Stimulated activated naive CD4-positive, alpha-beta T cell (primary cell): ENCODE measurements around the gene MAMLD1.

Experiments used
- DNase-seq, 6 experiments: peaks; one replicate each; lab custom pipeline; 2025; lab: John Stamatoyannopoulos, UW

Gene MAMLD1

GRCh38 chrX:150408007-150408406, 44.9 kb downstream of the MAMLD1 start:
- DNase-seq: no peak

DNA sequence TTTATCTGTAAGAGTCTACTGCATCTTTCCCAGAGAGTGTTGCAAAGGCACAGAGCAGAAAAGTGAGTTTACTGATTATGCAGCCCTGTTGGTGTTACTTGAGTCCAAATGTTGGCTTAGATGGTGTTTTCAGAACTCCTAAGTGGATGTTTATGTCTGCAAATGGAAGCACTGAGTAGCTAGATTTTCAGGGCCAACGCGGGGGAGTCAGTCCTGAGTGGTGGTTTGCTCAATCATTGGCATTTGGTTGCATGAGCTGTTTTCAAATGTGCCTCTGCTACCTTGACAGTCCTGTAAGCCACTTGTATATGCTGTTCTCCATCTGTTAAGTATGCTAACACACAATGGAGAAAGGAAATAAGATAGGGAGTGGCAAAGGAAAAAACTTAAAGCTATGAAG, 45.4 kb downstream of the MAMLD1 start:
- DNase-seq: no peak

DNA sequence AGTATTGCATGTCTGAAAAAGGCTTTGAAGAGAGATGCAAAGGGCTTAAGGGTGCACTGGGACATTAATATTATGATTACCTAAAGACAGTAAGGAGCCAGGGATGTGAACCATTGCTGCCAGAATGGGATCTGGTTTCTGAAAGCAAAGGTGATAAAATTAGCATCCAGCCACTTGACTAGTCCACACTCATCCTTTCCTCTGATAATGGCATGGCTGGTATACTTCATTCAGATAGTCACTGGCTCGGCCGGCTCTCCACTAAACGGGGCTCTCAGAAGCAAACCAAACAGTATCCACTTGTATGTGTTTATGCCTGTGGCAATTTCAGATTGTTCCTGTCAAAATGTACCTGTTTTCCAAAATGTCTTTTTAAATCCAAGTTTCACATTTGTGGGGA, 46.4 kb downstream of the MAMLD1 start:
- no peak for DNase-seq

DNA sequence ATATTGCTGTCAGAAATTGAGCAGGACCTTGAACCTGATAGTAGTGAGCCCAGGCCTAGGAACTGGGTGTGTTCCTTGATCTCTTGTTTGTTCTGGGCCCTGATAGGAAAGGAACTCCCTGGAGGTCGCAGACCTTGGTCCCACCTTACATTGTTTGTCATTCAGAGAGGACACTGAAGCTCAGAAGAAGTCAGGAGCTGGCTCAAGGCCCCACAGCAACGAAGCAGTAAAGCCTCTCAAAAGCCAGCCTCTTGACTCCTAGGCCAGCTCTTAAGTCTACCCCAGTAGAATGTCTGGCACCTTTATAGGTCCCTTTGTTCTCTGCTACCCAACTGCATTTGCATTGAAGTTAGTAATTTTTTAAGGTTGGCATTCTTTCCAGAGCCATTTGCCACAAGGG, 46.8 kb downstream of the MAMLD1 start:
- no peak for DNase-seq

DNA sequence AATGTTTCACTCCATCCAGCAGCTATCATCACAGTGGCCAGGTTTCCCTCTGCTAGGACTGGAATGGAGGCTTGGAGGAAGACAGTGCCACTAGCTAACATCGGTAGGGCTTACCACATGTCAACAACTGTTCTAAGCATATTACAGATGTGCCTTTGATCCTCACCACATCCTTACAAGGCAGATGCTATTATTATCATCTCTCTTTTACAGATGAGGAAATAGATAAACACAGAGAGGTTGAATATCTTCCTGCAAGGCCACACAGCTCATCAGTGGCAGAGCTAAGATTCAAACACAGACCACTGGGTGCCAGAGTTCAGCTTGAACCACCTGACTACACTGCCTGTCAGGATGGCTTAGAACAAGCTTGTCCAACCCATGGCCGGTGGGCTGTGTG, 47.4 kb downstream of the MAMLD1 start:
- DNase-seq: peak in 3 of 6 experiments; percentile 9 to 32 (median 10)

DNA sequence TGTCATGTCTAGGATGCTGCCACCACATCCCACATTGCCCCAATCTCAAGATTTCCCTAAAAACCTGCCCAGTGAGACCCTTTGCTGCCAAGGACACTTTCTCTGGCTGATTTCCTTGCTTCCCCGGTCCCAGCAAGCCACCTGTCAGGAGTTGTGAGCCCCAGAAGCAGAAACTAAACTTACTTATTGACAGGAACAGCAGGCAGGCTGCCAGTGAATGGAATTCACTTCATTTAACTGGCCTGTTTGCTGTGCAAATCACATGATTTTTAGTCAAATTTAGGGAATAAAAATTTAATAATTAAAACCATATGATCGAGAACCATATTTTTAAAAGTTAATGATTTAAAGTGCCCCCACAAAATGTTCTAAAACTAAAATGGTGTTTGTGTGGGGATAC, 48.5 kb downstream of the MAMLD1 start:
- no peak for DNase-seq

GRCh38 chrX:150414228-150414627, 51.1 kb downstream of the MAMLD1 start:
- DNase-seq: no peak

DNA sequence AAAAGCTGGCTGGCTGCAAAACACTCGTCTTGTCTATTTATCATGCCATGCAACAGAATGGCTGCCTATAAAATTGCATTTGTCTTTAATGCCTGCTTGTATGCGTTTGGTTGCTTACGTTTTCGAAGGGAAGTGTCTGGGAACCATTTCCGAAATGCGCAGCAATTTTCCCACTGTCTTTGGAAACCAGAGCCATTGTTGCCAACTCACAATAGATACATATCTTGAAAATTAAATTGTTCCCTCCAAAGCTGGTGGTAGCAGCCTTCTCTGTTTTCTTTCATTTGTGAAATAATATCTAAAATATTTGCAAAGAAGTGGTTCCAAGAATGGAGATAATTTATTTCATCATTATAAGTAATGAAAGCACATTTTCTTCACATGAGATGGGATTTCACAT, 53.4 kb downstream of the MAMLD1 start:
- no peak for DNase-seq

DNA sequence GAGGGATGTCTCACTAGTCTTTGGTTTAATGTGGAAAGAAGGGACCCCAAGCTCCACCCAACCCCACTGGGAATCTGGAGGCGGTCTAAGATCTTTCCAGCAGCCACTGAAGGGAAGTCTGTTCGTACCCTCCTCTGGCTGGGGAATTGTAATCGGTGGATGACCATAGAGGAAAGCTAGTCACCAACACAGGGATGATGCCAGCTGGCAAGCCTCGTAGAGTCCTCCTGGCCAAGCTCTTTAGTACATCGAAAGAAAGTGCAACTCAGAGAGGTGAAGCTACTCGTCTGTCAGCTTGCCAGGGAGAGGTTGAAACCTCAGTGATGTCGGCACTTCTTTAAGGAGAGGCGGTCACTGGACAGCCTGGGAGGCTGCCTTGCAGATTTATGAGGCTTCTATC, 58.7 kb downstream of the MAMLD1 start:
- DNase-seq: no peak

DNA sequence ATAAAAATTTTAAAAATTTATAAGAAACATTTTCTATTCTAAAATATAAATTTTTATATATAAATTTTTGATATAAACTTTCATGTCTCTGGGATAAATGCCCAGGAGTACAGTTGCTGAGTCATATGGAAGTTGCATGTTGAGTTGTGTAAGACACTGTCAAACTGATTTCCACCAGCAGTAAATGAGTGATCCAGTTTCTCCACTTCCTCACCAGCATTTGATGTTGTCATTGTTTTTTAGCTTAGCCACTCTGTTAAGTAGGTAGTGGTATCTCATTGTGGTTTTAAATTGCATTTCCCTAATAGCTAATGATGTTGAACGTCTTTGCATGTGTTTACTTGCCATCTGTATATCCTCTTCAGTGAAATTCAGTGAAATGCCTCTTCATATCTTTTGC, 66.5 kb downstream of the MAMLD1 start:
- DNase-seq: no peak

GRCh38 chrX:150436195-150436594, 73.1 kb downstream of the MAMLD1 start:
- no peak for DNase-seq

GRCh38 chrX:150438165-150438564, 75.0 kb downstream of the MAMLD1 start:
- DNase-seq: no peak

DNA sequence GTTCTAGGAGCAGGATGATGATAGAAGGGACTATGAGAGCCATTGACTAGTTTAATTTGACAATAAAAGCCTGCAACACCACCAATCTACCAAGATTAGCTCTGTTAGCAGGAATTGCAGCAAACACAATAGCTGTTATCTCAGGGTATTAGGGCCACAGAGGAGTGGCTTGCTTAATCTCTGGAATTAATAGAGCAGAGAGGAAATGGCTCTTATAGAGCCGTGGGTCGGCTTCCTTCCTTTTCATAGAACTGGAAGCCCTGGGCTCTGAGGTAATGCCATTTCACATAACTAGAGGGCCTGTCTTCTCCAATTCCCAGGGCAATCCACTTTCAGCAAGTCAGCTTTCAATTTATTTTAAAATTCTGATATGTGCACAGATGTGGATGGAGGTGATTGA, 83.0 kb downstream of the MAMLD1 start:
- no peak for DNase-seq

DNA sequence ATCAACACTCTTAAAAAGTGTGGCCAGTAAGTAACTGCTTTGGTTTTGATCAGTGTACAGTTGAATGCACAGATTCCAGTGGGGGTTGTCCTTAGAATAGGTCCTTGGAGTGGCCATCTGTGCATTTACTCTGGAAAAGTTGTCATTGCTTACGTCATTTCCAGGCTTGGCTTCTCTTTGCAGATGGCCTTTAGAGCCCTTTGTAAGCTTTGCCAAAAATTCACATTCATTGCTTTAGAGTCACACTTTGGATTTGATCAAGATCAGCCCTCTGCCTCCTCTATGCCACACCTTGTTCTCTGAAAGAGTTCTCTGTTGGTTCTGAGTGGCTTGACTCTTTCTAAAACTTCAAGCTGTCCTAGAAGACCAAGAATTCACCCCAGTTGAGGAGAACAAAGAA, 83.9 kb downstream of the MAMLD1 start:
- DNase-seq: no peak

- no peak for DNase-seq
Observed at GRCh38 chrX:150449313-150449712, 86.2 kb downstream of the MAMLD1 start.

- peak in 1 of 6 experiments; percentile 3 for DNase-seq
Observed at GRCh38 chrX:150450519-150451177, 87.5 kb downstream of the MAMLD1 start.

DNA sequence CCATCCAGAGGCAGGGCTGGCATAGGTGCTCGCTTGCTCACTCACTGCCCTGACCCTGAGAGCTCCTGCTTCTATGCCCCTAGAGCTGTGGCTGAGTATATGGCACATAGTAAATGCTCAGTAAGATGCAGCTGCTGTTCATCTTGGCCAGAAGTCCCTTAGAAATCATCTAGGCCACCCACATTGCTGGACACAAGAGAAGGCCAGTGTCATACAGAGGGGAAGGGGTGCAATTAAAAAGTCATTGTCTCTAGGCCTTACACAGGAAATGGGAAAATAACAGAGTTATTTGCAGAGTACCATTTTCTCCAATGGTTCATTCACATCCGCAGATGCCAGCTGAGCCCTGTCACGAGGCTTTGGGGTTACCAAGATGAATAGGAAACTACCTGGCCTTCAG, 88.8 kb downstream of the MAMLD1 start:
- DNase-seq: no peak

GRCh38 chrX:150454083-150454482, 91.0 kb downstream of the MAMLD1 start:
- DNase-seq: no peak

DNA sequence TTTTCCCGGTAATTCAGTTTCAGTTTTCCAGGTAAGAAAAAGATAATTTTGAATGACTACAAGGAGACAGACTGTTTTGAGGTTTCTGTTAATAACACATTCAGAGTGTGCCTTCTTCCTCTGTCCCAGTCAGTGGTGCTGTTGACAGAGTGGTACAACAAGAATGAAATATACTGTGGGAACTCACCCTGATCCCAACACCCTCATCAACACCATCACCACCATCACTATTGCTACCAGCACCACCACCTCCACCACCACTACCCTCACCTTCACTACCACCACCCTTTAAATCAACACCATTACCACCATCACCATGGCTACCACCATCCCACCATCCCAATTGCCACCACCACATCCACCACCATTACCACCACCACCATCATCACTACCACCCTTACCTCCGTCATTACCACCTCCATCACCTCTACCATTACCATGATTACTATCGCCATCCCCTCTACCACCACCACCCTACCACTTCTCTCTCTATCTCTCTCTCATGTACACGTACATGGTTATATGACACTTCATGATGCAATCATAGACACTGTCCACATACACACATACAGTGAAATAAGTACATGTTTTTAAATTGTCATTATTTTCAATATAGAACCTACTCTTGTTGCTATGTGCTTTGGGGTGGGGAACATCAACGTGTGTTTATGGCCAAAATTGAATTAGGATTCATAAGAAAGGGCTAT, 91.5 kb downstream of the MAMLD1 start:
- no peak for DNase-seq

DNA sequence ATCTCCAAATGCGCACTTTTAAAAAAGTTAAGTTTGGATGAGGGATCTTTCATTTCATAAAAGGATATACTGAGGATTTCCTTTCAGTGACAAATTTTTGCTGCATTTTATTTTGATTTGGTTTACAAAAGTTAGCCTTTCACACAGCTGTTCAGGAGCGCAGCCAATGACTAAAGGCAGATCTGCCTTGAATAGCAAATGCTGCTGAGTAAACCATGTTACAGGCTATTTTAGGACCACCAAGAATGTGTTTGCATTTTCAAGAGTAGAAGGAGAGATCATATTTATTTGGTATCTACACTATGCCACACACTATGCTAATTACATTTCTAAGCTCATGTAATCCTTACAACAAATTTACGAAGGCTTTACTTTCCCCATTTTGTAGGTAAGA, 92.1 kb downstream of the MAMLD1 start:
- DNase-seq: no peak

DNA sequence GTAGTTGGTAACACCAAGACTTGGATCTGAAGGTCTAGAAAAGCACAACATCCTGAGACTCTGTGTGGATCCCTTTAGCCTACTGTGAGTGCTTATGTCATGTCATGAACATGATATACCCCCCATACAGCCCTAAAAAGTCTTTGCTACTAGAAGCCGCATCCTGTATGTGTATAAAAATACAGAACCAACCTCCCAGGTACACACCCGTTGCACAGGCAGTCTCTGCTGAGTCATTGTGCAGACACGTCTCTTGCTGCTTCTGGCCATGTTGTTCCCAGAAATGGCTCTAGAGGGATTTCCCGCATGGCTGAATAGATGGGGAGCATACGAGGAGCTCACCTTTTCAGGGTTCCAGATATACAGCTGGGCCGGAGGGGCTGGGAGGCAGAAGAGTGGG, 93.3 kb downstream of the MAMLD1 start:
- DNase-seq: no peak

DNA sequence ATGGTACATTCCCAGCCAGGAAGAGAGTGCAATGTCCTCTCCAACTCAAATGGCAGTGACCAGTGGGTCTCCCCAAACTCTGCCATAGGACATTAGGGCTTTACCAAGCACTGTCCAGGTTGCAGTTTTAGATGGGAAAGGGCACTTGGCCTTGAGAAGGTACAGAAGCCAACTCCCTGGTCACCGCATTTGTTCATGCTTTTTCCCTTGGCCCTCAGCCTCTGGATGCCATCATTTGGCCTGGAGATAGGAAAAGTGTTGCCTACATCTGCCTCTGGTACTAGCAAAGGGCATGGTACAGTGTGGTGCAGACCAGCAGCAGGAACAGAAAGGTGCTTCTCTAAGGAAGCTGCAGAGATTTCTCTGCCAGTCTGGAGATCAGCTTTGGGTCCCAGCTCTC, 93.8 kb downstream of the MAMLD1 start:
- DNase-seq: no peak

DNA sequence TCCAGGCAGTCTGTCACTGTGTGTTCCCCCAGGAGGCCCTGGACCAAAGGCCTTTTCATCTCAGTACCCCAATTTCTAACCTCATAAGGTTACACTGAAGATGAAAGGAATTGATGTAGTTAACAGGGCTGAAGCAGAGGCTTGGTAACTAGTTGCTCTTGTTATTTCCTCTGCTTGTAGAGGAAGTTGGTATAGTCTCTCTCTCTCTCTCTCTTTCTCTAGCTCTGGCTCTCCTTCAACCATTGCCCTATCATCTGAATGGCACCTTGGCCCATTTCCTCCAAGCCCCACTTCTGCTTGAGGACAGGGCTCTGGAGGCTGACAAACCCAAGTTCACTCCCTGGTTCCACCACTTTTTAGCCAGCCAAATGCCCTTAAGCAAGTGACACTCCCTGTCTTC, 96.1 kb downstream of the MAMLD1 start:
- DNase-seq: peak in 2 of 6 experiments; percentile 17 to 34

- DNase-seq: no peak
Observed at GRCh38 chrX:150460063-150460462, 96.9 kb downstream of the MAMLD1 start.
